GM21619 (cell line): ENCODE data around the gene TNS3.
"Not testable (repeated sequence)": the region's sequence is repeated elsewhere in the genome, so short reads cannot be mapped to it uniquely, and the experiment has no call there.

Experiments
- ATAC-seq: cut with Tn5 transposase; IDR thresholded peaks from one replicate; pipeline ENCODE4 v1.9.1; 2021; ENCODE audit not compliant: unreplicated experiment

Gene TNS3

GRCh38 chr7:47273088-47273487 lies 308.8 kb downstream of the TNS3 start:
- ATAC-seq: no peak

- no peak for ATAC-seq
These were observed 310.2 kb downstream of the TNS3 start for GRCh38 chr7:47271749-47272148.

GRCh38 chr7:47268851-47269836 lies 312.8 kb downstream of the TNS3 start:
- no peak for ATAC-seq

GRCh38 chr7:47267346-47267745 lies 314.6 kb downstream of the TNS3 start:
- ATAC-seq: no peak

GRCh38 chr7:47266799-47267198 lies 315.1 kb downstream of the TNS3 start:
- ATAC-seq: no peak

GRCh38 chr7:47266131-47266706 lies 315.7 kb downstream of the TNS3 start:
- ATAC-seq: no peak

- ATAC-seq: no peak
These were observed 316.3 kb downstream of the TNS3 start for GRCh38 chr7:47265621-47266020.

- no peak for ATAC-seq
These were observed 317.8 kb downstream of the TNS3 start for GRCh38 chr7:47264021-47264651.

GRCh38 chr7:47262881-47263280 lies 319.0 kb downstream of the TNS3 start:
- ATAC-seq: no peak

GRCh38 chr7:47262160-47262559 lies 319.8 kb downstream of the TNS3 start:
- not testable (repeated sequence) for ATAC-seq

GRCh38 chr7:47260270-47260669 lies 321.6 kb downstream of the TNS3 start:
- no peak for ATAC-seq

- no peak for ATAC-seq
These were observed 322.2 kb downstream of the TNS3 start for GRCh38 chr7:47259682-47260081.

GRCh38 chr7:47258798-47259197 lies 323.1 kb downstream of the TNS3 start:
- no peak for ATAC-seq

GRCh38 chr7:47256016-47256415 lies 325.9 kb downstream of the TNS3 start:
- ATAC-seq: no peak

- no peak for ATAC-seq
These were observed 326.5 kb downstream of the TNS3 start for GRCh38 chr7:47255441-47255840.

- no peak for ATAC-seq
These were observed 326.9 kb downstream of the TNS3 start for GRCh38 chr7:47255007-47255406.

GRCh38 chr7:47254081-47254977 lies 327.6 kb downstream of the TNS3 start:
- ATAC-seq: peak; percentile 79

- ATAC-seq: peak; percentile 53
These were observed 328.2 kb downstream of the TNS3 start for GRCh38 chr7:47253650-47254080.

- ATAC-seq: no peak
These were observed 329.2 kb downstream of the TNS3 start for GRCh38 chr7:47252675-47253074.

GRCh38 chr7:47249361-47249760 lies 332.6 kb downstream of the TNS3 start:
- ATAC-seq: no peak

- ATAC-seq: no peak
These were observed 333.1 kb downstream of the TNS3 start for GRCh38 chr7:47248797-47249196.
